Astrocyte (in vitro differentiated cells and primary cell): ENCODE data around the gene EFL1. TPM values are rescaled to one million over a fixed set of nuclear protein-coding genes. Genes with fewer than 3 reads are reported as not detected.
A peak's percentile ranks its signal among the peaks of the same experiment; 100 is the strongest.
"Not testable (repeated sequence)": the region's sequence is repeated elsewhere in the genome, so short reads cannot be mapped to it uniquely, and the experiment has no call there.

Experiments
- DNase-seq: peaks from one replicate; pipeline ENCODE4 v3.0.0-alpha.2; 2010; ENCODE audit warnings: low read depth
- FAIRE-seq: peaks from 2 replicates; lab custom pipeline; 2011; peaks lifted over from hg19 to GRCh38; lab: Jason Lieb, UNC
- H2AFZ ChIP-seq: 2 replicates; pipeline ENCODE4 v1.6.0; 2012; ENCODE audit warnings: low read depth, low read length, inconsistent platforms
- H3K27ac ChIP-seq: 2 replicates; pipeline ENCODE4 v1.5.1; 2011; ENCODE audit warnings: low read depth, low read length, inconsistent platforms
- H3K27me3 ChIP-seq: 2 replicates; pipeline ENCODE4 v1.6.0; 2011; ENCODE audit warnings: low read length, inconsistent platforms; ENCODE audit not compliant: insufficient read depth
- H3K36me3 ChIP-seq: 2 replicates; pipeline ENCODE4 v1.5.1; 2011; ENCODE audit warnings: low read length, inconsistent platforms; ENCODE audit not compliant: insufficient read depth
- H3K4me1 ChIP-seq: 2 replicates; pipeline ENCODE4 v1.5.1; 2011; ENCODE audit warnings: low read length, inconsistent platforms; ENCODE audit not compliant: insufficient read depth
- H3K4me2 ChIP-seq: 2 replicates; pipeline ENCODE4 v1.6.0; 2012; ENCODE audit warnings: low read length, inconsistent platforms
- H3K4me3 ChIP-seq: 2 replicates; pipeline ENCODE4 v1.5.1; 2011; ENCODE audit warnings: low read depth, mild to moderate bottlenecking, low read length, inconsistent platforms; ENCODE audit not compliant: insufficient read depth
- H3K79me2 ChIP-seq: 2 replicates; pipeline ENCODE4 v1.6.0; 2012; ENCODE audit warnings: mild to moderate bottlenecking, low read length, inconsistent platforms; ENCODE audit not compliant: insufficient read depth
- H3K9ac ChIP-seq: 2 replicates; pipeline ENCODE4 v1.6.0; 2012; ENCODE audit warnings: mild to moderate bottlenecking, low read length, inconsistent platforms
- H3K9me3 ChIP-seq: 2 replicates; pipeline ENCODE4 v1.5.1; 2012; ENCODE audit warnings: low read depth, mild to moderate bottlenecking, low read length, inconsistent platforms; ENCODE audit not compliant: insufficient read depth
- H4K20me1 ChIP-seq: 2 replicates; pipeline ENCODE4 v1.6.0; 2012; ENCODE audit warnings: low read length, inconsistent platforms; ENCODE audit not compliant: insufficient read depth
- H3K27ac Mint-ChIP-seq: one replicate; pipeline ENCODE4 v1.8.0; 2021; ENCODE audit warnings: mild to moderate bottlenecking, mixed read lengths; ENCODE audit not compliant: unreplicated experiment
- H3K27me3 Mint-ChIP-seq: one replicate; pipeline ENCODE4 v1.8.0; 2021; ENCODE audit warnings: low read depth, mixed read lengths; ENCODE audit not compliant: unreplicated experiment
- H3K36me3 Mint-ChIP-seq: one replicate; pipeline ENCODE4 v1.8.0; 2021; ENCODE audit warnings: low read depth, mixed read lengths; ENCODE audit not compliant: unreplicated experiment
- H3K4me1 Mint-ChIP-seq: one replicate; pipeline ENCODE4 v1.8.0; 2021; ENCODE audit warnings: low read depth, mixed read lengths; ENCODE audit not compliant: unreplicated experiment
- H3K4me3 Mint-ChIP-seq: one replicate; pipeline ENCODE4 v1.8.0; 2021; ENCODE audit warnings: mild to moderate bottlenecking, moderate library complexity, mixed read lengths; ENCODE audit not compliant: unreplicated experiment
- H3K9me3 Mint-ChIP-seq: one replicate; pipeline ENCODE4 v1.8.0; 2021; ENCODE audit warnings: mild to moderate bottlenecking, mixed read lengths; ENCODE audit not compliant: unreplicated experiment
- EZH2 ChIP-seq: IDR thresholded peaks from 2 replicates; pipeline ENCODE4 v1.6.1; 2012; ENCODE audit warnings: mild to moderate bottlenecking, low read length, inconsistent platforms; ENCODE audit not compliant: insufficient read depth
- total RNA-seq: library from RNA; stranded (reverse); gene quantifications from 2 replicates; pipeline ENCODE4 v1.2.1, GENCODE V29; 2021
- TF ChIP-seq, protein P1 (sequence below): IDR thresholded peaks from 2 replicates; pipeline ENCODE4 v1.5.1; 2011; ENCODE audit warnings: low read depth, mild to moderate bottlenecking, inconsistent platforms, low read length, moderate library complexity; ENCODE audit not compliant: insufficient read depth

EFL1 gene
- total RNA-seq, 1 donor from 2014 or later, result 13.7 TPM

DNA sequence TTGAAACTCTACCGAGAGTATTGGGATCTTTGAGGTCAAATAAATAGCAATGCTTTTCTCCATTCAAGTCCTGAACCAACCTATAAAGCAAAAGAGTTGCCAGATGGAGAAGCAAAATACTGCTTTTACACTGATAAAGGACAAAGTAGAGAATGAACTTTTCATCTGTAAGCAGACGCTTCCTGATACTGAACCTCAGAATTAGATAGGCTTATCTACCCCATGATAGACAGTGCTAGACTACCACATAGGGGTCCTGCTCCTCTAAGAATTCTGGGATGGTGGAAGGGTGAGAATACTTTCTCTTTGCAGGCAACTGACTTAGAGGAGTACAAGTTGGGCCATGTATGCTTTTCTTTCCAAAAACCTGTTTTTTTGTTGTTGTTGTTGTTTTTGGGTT, 9.6 kb upstream of the EFL1 start:
- Histone ChIP-seq H3K9ac (no peak overlapping the region), H3K9me3 (no peaks in the 10 kb centered on the region), H3K4me3 (no peak overlapping the region), H3K4me1 (no peaks in the 10 kb centered on the region), H3K79me2 (no peaks in the 10 kb centered on the region), H3K4me2 (no peak overlapping the region), H3K27me3 (no peaks in the 10 kb centered on the region), H3K36me3 (no peaks in the 10 kb centered on the region), H2AFZ (no peak overlapping the region), H4K20me1 (no peaks in the 10 kb centered on the region), H3K27ac (no peak overlapping the region)
- Mint-ChIP-seq H3K4me1 (no peaks in the 10 kb centered on the region), H3K27me3 (no peaks in the 10 kb centered on the region), H3K36me3 (peaks cover 6% of the 10 kb centered on the region), H3K9me3 (peaks cover 7% of the 10 kb centered on the region), H3K27ac (no peak overlapping the region), H3K4me3 (no peak overlapping the region)
- TF ChIP-seq, protein P1, sequence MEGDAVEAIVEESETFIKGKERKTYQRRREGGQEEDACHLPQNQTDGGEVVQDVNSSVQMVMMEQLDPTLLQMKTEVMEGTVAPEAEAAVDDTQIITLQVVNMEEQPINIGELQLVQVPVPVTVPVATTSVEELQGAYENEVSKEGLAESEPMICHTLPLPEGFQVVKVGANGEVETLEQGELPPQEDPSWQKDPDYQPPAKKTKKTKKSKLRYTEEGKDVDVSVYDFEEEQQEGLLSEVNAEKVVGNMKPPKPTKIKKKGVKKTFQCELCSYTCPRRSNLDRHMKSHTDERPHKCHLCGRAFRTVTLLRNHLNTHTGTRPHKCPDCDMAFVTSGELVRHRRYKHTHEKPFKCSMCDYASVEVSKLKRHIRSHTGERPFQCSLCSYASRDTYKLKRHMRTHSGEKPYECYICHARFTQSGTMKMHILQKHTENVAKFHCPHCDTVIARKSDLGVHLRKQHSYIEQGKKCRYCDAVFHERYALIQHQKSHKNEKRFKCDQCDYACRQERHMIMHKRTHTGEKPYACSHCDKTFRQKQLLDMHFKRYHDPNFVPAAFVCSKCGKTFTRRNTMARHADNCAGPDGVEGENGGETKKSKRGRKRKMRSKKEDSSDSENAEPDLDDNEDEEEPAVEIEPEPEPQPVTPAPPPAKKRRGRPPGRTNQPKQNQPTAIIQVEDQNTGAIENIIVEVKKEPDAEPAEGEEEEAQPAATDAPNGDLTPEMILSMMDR, result no peak
- no peak for TF ChIP-seq EZH2
- DNase-seq (no peak), FAIRE-seq (no peak)

DNA sequence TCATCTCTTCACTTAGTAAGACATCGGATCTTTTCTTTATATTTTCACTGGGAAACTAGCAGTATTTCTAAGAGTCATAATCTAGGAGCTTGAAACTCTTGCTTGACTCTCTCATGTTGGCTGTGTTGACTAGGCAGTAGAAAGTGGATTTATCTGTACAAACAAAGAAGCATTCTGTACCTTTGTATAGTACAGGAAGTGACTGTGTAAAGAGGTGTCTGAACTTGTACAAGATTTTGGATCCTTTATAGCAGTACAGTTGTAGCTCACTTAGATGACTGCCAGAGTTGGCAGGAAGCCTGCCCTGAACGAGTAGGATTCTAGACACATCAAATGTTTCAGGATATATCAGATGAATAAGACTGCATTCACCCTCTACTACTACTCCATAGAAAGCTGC, 5.9 kb upstream of the EFL1 start:
- not testable (repeated sequence) for H3K36me3 ChIP-seq, H3K9me3 Mint-ChIP-seq, H3K79me2 ChIP-seq, H3K9me3 ChIP-seq, H3K27ac Mint-ChIP-seq, H3K4me2 ChIP-seq, H3K27me3 ChIP-seq, H3K4me1 ChIP-seq, H3K4me1 Mint-ChIP-seq, H3K36me3 Mint-ChIP-seq, H3K4me3 ChIP-seq, DNase-seq, H2AFZ ChIP-seq, H3K27ac ChIP-seq, H3K9ac ChIP-seq, H3K27me3 Mint-ChIP-seq, H4K20me1 ChIP-seq, H3K4me3 Mint-ChIP-seq
- FAIRE-seq, result peak; percentile 70

DNA sequence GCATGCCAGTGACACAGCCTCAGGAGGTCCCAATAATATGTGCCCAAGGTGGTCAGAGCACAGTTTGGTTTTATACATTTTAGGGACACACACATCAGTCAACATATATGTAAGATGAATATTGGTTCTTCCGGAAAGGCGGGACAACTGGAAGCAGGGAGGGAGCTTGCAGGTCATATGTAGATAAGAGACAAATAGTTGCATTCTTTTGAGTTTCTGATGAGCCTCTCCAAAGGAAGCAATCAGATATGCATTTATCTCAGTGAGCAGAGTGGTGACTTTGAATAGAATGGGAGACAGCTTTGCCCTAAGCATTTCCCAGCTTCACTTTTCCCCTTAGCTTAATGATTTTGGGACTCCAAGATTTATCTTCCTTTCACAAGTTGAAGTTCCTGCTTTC, 4.6 kb upstream of the EFL1 start:
- H3K9me3 Mint-ChIP-seq, H3K27me3 ChIP-seq, H2AFZ ChIP-seq, FAIRE-seq, H3K27ac Mint-ChIP-seq, H3K4me3 Mint-ChIP-seq, H3K4me1 ChIP-seq, H3K79me2 ChIP-seq, H3K27me3 Mint-ChIP-seq, H3K4me2 ChIP-seq, H3K36me3 ChIP-seq, H3K9ac ChIP-seq, H3K27ac ChIP-seq, DNase-seq, H3K4me3 ChIP-seq, H4K20me1 ChIP-seq, H3K36me3 Mint-ChIP-seq, H3K9me3 ChIP-seq, H3K4me1 Mint-ChIP-seq: not testable (repeated sequence)

DNA sequence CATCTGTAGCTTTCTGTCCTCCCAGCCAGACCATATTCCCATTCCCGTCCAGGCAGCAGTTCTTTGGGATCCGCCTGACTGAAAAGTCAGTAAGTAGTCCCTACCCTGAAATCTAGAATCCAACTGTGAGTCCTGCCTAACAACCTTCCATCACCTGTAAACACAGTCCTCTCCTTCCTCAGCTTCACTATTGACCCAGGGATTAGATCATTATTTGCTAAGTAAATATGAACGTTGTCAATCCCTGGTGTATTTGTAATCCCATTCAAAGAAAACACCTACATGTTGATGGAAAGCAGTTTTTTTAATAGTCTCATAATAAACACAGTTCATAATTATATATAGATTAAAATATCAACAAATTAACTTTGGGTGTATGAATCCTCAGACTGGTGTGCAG, 816 bp upstream of the EFL1 start:
- Mint-ChIP-seq H3K4me1 (peaks cover 4% of the 10 kb centered on the region), H3K4me3 (peak overlapping the region; percentile 94), H3K27ac (peak overlapping the region; percentile 56)

More for the DNA sequence above, 816 bp upstream of the EFL1 start:
- no peak for DNase-seq
- Histone ChIP-seq H3K4me1 (peaks cover 11% of the 10 kb centered on the region), H3K4me2 (peak overlapping the region; percentile 95), H3K4me3 (peak overlapping the region; percentile 80), H4K20me1 (no peaks in the 10 kb centered on the region), H3K9me3 (no peaks in the 10 kb centered on the region), H3K9ac (peak overlapping the region; percentile 81), H3K36me3 (no peaks in the 10 kb centered on the region), H3K79me2 (peaks cover 9% of the 10 kb centered on the region), H3K27ac (no peak overlapping the region), H2AFZ (peak overlapping the region; percentile 92), H3K27me3 (no peaks in the 10 kb centered on the region)
- TF ChIP-seq EZH2, result no peak
- TF ChIP-seq, protein P1, result no peak
- no peaks in the 10 kb centered on the region for H3K9me3 Mint-ChIP-seq
- FAIRE-seq, result no peak
- H3K36me3 Mint-ChIP-seq, result no peaks in the 10 kb centered on the region
- no peaks in the 10 kb centered on the region for H3K27me3 Mint-ChIP-seq
